HG03095 (cell line): Measurements from ENCODE around the gene TENM3.
A peak's percentile ranks its signal among the peaks of the same experiment; 100 is the strongest.

Experiments
- ATAC-seq: cut with Tn5 transposase; IDR thresholded peaks from one replicate; pipeline ENCODE4 v1.9.1; 2021; ENCODE audit warnings: moderate library complexity; ENCODE audit not compliant: unreplicated experiment

TENM3 gene

DNA sequence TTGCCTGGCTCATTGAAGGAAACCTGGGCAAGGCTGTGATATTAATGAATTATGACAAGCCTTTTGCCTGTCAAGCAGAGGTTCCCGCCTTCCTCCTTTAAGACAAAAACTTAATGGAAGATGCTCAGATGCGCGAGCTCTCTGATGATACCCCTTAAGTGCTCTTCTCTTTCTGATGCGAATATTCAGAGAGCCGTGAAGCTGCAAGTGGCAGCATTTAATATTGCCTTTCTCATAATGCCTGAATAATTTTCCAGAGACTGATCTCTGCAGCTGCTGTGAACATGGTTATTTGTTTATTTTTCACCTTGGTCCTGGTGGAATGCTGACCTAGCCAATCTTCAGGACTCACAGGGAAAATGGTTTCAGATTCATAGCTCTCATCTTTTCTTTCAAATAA lies 251.8 kb downstream of the TENM3 start:
- no peak for ATAC-seq

DNA sequence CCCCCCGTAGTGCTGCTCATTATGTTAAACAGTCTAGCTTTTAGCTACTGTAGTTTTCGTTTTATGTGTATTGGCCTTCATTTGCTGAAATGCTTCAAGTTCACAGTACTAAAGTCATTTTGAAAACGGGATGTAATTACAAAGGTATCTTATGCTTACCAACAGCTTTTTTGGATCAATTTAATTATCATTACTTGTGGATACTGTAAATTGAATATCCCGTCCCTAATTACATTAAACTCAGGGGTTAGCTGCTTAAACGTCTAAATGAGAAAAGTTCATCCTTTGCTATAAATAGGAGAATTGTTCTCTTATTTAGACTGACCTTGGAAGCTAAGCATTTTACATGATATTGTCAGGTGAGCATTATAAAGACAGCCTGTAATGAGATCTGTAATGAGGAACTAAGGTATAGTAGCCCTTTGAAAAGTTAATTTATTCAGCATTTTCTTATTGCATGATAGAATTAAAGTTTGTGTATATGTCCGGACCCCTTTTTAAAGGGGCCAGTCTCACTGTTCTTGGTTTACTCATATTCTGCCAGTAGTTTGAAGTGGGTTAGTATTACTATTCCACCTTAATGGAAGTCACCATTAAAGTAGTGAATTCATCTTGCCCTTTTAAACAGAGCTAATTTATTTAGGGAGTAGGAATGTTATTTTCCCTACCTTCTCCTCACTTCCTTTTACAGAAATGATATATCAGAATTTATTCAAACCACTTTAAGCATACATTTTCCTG lies 252.6 kb downstream of the TENM3 start:
- ATAC-seq: no peak

DNA sequence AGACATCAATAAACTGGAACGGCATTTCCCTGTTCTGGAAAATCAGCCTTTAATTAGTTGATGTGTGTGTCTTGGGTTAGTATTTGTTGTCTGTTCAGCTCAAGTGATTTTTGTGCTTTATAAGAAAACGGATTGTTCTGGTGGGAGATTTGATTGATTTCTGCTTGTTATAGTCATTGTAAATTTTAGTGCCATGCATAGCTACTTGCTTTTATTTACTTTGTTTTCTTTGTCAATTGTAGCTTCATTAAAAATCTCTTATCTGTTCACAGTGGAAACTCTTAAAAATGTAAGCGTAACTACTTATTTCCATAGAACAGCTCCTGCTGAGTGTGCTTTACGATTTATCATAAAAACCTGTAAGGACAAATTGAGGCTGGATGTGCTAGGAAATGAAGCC lies 253.2 kb downstream of the TENM3 start:
- ATAC-seq: no peak

DNA sequence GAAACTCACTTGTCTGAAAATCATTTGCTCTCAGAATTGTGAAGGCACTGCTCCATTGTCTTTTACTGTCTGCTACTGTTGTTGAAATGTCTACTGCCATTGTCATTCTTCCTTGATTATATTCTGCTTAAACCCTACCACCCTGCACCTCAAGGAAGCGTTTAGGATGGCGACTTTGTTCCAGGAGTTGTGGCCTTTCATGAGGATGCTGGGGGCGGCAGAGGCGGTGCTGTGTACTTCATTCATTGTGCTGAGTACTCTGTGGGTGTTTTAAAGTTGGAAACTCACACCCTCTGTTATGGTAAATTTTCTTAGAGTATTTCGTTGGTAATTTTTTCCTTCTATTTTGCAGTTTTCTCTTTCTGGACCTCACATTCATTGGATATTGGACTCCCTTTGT lies 258.9 kb downstream of the TENM3 start:
- ATAC-seq: no peak

DNA sequence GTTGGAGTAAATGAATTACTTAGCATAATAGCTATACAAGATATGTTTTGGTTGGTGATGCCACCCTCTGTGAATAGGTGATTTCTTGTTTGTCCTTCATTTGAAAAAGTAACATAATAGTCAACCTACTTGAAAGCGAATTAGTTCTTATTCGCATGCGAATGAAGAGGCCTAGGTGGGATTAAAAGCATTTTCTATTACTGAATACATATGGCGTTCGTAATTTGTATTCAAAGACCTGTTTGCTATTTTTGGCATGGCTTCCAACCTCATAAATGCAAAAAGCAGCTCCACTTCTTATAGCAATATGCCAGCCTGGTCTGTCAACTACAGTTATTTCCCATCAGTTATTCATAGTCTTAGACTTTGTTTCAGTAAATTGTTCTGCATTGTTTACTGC lies 261.3 kb downstream of the TENM3 start:
- no peak for ATAC-seq

DNA sequence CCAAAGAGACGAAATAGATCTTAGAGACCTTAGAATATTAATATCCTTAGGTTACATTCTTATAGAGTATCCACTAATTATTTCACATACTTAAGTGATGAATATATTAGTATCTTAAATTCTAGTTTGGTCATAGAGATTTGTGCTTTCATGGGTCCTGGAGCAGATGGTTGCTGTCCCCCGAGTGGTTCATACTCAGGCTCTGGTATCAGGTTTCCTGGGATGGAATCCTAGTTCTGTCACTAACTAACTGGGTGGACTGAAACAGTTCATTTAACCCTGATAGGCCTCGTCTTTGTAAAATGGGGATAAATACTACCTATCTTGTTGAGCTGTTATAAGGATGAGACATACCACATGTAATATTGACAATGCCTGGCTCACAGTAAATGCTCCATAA lies 264.6 kb downstream of the TENM3 start:
- ATAC-seq: no peak

DNA sequence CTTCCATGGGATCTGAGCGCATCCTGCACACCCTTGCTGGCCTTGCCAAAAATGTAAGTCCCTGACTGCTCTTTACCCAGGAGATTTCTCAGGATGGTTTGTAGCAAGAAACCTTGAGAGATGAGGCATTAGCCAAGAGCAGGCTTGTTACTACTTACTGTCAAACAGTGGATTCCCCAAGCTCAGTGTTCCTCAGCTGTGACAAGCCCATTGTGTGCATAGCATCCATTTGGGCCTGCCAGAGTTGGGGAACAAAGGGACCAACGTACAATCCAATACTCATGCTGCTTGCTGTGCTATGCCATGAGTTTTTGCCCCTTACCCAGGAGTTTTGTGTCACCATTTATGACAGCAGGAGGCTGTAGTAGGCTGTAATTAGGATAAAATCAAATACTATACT lies 267.6 kb downstream of the TENM3 start:
- ATAC-seq: no peak

DNA sequence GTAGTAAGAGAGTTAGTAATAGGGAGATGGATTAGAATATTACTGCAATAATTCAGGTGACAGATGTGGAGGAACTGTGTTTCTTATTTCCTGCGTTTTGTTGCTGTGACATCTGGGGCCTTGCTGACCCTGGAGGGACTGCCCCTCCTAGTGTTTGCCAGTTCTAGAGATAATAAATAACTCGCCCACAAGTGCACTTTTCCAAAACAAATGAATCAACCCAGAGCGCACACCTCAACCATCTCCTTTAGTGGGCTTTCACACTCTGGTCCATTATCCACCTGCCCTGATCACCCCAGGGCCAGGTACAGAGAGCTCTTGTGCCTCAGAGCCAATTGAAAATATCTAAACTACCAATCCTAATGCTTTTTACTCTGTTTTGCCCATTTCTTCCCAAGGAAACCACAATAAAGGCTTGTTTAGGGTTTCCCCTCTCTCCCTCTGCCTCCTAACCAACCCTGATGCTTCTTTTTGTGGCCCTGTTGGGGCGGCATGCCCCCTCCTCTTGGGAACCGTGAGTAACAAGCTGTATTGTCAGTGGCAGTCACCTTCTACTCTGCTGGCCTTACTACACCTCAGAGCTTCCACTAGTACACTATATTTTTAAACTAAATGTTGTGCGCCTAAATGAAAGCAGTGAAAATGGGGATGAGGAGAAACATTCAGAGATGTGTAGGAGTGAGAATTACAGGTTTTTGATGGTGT lies 270.5 kb downstream of the TENM3 start:
- peak; percentile 79 for ATAC-seq

DNA sequence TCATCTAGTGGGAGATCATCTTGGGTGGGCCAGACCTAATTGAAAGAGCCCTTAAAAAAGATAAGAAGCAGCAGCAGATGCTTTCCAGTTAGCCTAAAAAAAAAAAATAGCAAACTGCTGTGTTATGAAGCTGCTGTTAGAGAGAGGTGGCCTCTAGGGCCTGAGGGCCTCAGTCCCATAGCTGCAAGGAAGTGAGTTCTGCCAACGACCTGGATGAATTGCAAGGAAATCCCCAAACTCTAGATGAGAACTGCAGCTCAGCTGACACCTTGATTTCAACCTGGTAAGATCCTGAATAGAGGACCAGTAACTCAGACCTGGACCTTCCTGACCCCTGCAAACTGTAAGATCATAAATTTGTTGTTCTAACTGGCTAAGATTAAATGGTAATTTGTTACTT lies 275.2 kb downstream of the TENM3 start:
- no peak for ATAC-seq

DNA sequence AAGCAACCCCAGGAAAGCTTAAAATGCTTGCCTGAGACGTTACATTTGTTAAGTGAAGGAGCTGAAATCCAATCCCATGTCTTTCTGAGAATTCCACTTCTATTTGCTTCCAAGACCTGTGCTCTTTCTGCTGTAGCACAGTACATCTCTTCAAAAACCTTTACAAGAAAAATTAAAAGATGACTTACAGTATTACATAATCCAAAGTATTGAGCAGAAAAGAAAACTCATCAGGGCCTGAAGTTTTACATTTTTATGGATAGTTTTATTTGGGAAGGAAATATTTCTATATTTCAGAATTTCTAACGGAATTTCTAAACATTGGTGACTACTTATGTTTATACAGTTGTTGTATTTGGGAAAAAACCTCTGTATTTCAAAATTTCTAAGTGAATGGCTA lies 276.3 kb downstream of the TENM3 start:
- no peak for ATAC-seq

DNA sequence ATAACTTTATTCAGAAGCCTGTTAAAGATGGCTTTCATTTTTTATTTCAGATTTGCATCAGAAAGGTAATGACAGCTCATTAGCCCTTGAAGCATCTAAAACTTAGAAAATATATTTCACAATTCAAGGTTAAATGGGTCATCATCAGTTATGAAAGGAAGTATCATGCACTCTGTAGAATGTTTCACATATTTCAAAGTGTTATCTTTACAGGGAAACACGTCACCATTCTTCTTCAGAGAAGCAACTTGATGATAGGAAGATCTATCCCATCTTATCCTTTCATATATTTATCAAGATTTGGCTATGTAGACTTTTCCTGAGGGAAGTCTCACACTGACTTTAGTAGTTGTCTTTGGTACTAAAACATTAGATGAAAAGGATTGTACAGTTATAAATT lies 277.8 kb downstream of the TENM3 start:
- no peak for ATAC-seq

DNA sequence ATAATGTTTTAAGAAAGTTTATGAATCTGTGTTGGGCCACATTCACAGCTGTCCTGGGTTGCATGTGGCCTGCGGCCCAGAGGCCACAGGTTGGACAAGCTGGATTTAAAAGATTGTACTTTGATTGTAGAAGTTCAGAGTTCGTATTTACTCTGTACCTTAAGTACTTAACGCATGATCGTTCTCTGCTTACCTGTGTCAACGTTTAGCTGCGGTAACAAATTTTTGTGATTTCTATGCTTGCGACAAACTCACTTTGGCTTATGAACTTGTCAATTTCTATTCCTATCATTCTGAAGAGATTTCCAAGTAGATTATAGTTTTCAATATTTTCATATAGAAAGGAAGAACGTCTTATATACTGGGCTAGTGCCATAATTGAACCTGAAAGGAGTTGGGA lies 285.6 kb downstream of the TENM3 start:
- no peak for ATAC-seq

DNA sequence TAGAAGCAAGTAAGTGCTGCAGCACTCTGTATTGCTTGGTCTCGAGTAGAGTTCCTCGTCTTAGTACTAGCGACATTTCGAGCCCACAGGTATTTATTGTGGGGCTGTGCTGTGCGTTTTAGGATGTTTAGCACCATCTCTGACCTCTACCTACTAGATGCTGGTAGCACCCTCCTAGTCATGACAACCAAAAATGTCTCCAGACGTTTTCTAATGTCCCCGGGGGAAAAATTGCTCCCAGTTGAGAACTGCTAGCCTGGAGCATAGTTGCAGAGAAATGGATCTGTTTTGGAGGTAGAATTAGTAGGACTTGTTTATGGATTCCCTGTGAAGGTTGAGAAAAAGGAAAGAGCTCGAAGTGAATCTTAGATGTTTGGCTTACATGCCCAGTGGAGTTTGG lies 287.2 kb downstream of the TENM3 start:
- no peak for ATAC-seq

DNA sequence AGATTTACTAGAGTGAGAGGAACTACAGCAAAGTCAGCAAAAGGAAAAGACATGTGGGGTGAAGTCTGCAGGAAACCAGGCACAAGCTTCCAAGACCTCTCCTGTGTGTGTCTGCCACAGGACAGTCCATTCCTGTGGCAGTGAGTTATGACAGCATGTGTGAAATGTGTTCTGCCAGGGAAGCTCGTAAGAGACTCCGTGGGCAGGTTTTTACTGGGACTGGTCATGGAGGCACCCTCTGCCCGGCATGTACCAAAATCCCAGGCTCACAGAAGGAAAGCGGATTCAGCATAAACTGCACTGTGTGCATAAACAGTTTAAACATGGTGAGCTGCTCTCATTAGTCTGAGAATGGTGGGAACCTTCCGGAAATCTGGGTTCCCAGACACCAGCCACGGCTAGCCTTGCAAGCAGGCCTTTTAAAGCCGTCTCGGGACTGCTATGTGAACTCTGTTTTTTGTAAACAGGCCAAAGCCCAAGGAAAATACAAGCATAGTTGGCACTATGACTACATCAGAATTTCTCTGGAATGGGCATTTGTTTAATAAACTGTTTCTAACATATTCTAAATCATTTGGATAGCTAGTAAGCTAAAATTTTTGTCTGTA lies 288.5 kb downstream of the TENM3 start:
- no peak for ATAC-seq

DNA sequence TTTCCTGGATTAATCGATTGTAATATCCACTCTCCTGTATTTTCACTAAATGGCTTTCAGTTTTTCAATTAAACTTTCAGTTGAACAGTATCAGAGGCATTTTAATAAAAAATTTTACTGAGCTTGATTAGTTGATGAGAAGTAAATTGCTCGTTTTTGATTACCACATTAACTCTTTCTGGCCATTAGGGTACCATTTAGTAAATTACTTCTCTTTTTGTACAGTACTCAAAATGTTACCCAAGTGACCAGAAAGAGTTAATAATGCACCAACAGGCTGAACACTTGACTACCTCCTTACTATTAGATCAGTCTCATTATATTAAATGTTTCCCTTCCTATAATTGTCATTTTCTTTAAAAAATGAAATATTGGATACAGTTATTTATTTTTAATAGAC lies 289.2 kb downstream of the TENM3 start:
- no peak for ATAC-seq

DNA sequence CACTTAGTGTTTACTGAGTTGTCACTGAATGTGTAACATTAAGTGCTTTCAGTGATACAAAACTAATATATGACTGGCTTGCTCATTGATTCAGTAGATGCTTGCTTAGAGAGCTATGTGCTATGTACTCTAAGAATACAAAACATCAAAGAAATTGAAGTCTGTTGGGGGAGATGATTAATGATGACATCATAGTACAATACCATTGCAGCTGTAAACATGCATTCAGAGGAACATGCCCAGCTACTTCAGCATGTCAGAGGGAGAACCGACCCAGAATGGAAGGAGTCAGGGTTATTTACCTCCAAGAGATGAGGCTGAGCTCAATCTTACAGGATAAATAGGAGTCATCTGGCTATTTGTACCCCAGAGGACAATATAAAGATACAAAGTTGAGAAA lies 290.8 kb downstream of the TENM3 start:
- no peak for ATAC-seq

DNA sequence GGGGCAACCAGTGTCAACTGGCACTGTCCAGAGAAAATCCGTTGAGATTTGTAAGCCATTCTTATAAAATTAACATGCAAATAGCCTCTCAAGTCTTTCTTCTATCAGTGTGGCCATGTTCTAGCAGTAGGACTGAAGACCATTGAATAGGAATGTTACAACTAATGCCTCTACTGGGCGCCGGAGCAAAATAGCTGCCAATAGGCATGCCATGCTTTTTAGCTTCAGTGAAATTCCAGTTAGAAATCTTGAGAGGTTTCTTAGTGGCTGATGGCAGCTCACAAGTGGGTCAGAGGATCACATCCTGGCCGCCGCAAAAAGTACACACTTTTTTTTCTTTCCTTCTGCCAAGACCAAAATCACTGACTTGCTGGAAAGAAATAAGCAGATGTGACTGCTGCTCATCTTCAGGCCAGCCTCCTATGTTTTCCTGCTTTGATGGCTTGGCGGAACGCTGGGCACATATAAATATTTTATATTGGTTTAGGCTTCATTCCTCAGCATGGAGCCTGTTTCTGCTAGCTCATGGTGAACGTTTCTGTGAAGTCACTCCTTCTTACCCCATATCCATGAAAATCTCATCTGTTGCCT lies 293.1 kb downstream of the TENM3 start:
- no peak for ATAC-seq

DNA sequence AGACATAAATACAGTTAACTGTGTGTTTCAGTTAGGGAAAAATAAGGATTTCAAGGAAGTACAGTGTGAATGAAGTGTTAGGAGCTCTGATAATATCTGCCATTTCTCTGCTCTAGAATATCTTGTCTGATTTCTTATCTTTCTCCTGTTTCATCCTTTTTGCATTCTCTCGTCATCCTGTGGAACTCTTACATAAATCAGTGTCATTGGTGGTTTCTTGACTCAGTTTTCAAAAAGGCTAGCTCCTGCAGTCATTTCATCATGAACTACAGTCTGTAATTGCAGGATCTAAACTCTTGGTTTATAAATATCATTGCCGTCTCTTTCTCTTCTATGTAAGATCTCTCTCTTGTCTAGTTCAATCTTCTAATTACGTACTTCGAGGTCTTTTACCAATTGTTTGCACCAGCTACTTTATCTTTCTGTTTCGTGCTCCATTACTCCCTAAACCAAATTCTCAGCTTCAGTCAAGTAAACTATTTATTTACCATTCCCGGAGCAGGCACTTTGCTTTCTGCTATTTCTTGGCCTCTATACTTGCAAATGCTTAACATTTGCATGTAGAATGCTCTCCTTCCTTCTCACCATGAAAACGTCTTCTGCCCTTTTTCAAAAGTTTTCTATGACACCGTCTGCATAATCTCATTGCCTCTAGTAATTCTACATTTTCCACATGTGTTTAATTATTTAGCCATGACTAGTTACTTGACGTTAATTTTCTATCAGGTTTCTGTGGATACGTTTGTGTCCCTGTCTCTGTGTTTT lies 294.0 kb downstream of the TENM3 start:
- ATAC-seq: no peak

DNA sequence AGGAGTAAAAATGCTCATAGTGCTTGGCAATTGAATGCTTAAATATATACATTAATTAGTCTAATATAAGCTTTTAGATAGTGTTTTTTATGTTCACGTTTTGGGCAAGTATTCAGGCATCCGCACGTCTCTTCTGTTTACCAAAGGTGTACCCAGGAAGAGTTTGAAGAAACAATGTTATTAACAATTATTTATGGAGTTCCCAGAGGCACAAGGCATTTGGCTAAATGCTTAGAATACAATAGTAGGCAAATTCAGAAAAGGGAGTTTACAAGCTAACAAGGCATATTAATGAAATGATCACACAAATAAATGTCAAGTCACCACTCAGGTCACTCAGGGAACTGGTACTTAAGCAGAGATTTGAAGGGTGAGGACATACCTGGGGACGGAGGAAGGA lies 294.8 kb downstream of the TENM3 start:
- ATAC-seq: no peak

DNA sequence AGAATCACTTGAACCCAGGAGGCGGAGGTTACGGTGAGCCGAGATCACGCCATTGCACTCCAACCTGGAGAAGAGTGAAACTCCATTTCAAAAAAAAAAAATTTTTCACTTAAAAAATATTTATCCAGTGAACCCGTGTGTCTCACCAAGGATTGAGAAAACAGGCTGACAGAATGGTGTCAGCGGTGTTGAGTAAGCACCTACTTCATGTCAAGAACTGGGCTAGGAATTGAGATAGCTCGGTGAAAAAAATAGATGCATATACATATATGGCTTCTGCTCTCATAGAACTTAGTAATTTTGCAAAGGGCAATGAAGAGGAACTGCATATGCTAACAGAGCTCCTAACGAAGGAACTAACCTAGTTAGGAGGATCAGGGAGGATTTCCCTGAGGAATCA lies 297.3 kb downstream of the TENM3 start:
- no peak for ATAC-seq

DNA sequence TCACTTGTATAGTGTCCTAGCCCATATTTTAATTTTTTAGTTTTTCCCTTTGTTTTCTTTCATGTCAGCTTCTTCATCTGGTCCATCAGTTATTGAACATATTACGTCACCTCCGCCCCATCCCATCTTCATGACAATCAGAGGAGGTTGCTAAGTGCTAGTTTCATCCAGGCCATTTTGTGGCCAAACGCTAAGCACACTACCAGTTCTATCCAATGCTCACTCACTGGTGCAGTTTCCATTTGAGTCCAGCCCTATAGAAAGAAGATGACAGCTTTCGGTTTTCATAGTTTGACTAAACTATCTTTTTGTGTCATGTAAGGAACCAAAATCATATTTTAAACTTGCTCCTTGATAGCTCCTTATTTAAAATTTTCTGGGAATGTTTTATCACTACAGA lies 304.2 kb downstream of the TENM3 start:
- ATAC-seq: peak; percentile 100
